ENCODE data around the gene DIAPH2.
A peak's percentile ranks its signal among the peaks of the same experiment; 100 is the strongest.

Gene DIAPH2

GRCh38 chrX:97126020-97126419, 441.4 kb downstream of the DIAPH2 start:
- H3K4me3 Mint-ChIP-seq, result no peak overlapping the region
- no peaks in the 10 kb centered on the region for H3K9me3 Mint-ChIP-seq
- no peak for DNase-seq
- no peaks in the 10 kb centered on the region for H3K36me3 Mint-ChIP-seq (ENCODE audit: low read depth)
- no peak overlapping the region for H3K27ac Mint-ChIP-seq
- H3K4me1 Mint-ChIP-seq, result no peaks in the 10 kb centered on the region
- H3K27me3 Mint-ChIP-seq (ENCODE audit: low read depth, poor library complexity), result no peaks in the 10 kb centered on the region
- no peak for TF ChIP-seq CTCF (IDR thresholded peaks at IDR 0.05)

GRCh38 chrX:97132664-97133415, 448.2 kb downstream of the DIAPH2 start:
- no peak for TF ChIP-seq CTCF (IDR thresholded peaks at IDR 0.05)
- no peaks in the 10 kb centered on the region for H3K36me3 Mint-ChIP-seq (ENCODE audit: low read depth)
- peaks cover 21% of the 10 kb centered on the region for H3K4me1 Mint-ChIP-seq
- no peak for DNase-seq
- H3K27ac Mint-ChIP-seq, result peak overlapping the region; percentile 62
- H3K9me3 Mint-ChIP-seq, result no peaks in the 10 kb centered on the region
- peaks cover 2% of the 10 kb centered on the region for H3K27me3 Mint-ChIP-seq (ENCODE audit: low read depth, poor library complexity)
- H3K4me3 Mint-ChIP-seq, result no peak overlapping the region

- H3K36me3 Mint-ChIP-seq (ENCODE audit: low read depth), result peaks cover 5% of the 10 kb centered on the region
- no peak for TF ChIP-seq CTCF (IDR thresholded peaks at IDR 0.05)
- no peak for DNase-seq
- no peaks in the 10 kb centered on the region for H3K27me3 Mint-ChIP-seq (ENCODE audit: low read depth, poor library complexity)
- H3K4me3 Mint-ChIP-seq, result no peak overlapping the region
- no peaks in the 10 kb centered on the region for H3K4me1 Mint-ChIP-seq
- H3K9me3 Mint-ChIP-seq, result no peaks in the 10 kb centered on the region
- no peak overlapping the region for H3K27ac Mint-ChIP-seq
Observed at GRCh38 chrX:97145934-97146333, 461.3 kb downstream of the DIAPH2 start.

- DNase-seq, result no peak
- no peak overlapping the region for H3K27ac Mint-ChIP-seq
- H3K9me3 Mint-ChIP-seq, result no peaks in the 10 kb centered on the region
Observed at GRCh38 chrX:97155816-97156215, 471.2 kb downstream of the DIAPH2 start.

GRCh38 chrX:97158269-97158668, 473.6 kb downstream of the DIAPH2 start:
- Mint-ChIP-seq H3K9me3 (no peaks in the 10 kb centered on the region), H3K27ac (no peak overlapping the region), H3K27me3 (ENCODE audit: low read depth, poor library complexity) (peaks cover 5% of the 10 kb centered on the region), H3K4me3 (no peak overlapping the region), H3K4me1 (peaks cover 9% of the 10 kb centered on the region), H3K36me3 (ENCODE audit: low read depth) (no peaks in the 10 kb centered on the region)
- TF ChIP-seq CTCF (IDR thresholded peaks at IDR 0.05), result no peak
- DNase-seq, result no peak

More at GRCh38 chrX:97155816-97156215, 471.2 kb downstream of the DIAPH2 start:
- no peak for TF ChIP-seq CTCF (IDR thresholded peaks at IDR 0.05)
- H3K4me1 Mint-ChIP-seq, result peaks cover 9% of the 10 kb centered on the region
- no peaks in the 10 kb centered on the region for H3K27me3 Mint-ChIP-seq (ENCODE audit: low read depth, poor library complexity)
- H3K4me3 Mint-ChIP-seq, result no peak overlapping the region
- no peaks in the 10 kb centered on the region for H3K36me3 Mint-ChIP-seq (ENCODE audit: low read depth)

Measured in nephron progenitor cell (in vitro differentiated cells).